ENCODE data around the gene RUBCNL.

- TF ChIP-seq CTCF (IDR thresholded peaks at IDR 0.05) (no peak), RCOR1 (IDR thresholded peaks at IDR 0.05; ENCODE audit: low read depth, low read length) (no peak), ELK1 (IDR thresholded peaks at IDR 0.05; ENCODE audit: low read depth, low read length) (no peak), ZSCAN20 (CRISPR knock-in tag; IDR thresholded peaks at IDR 0.05) (no peak), HDAC2 (IDR thresholded peaks at IDR 0.05) (no peak), MAX (IDR thresholded peaks at IDR 0.05) (no peak), RFX5 (IDR thresholded peaks at IDR 0.05) (no peak), POLR2A (IDR thresholded peaks at IDR 0.05; ENCODE audit: low read length) (no peak), NFE2L2 (conservative IDR thresholded peaks at IDR 0.05; ENCODE audit: low read length) (no peak), USF2 (IDR thresholded peaks at IDR 0.05) (no peak), SMC3 (IDR thresholded peaks at IDR 0.05) (no peak)
Measured at GRCh38 chr13:46352805-46353204, 34.2 kb downstream of the RUBCNL start.
